ENCODE results near the gene FCHSD2. TPM values are rescaled to one million over a fixed set of nuclear protein-coding genes. Genes with fewer than 3 reads are reported as not detected.
"Not testable (repeated sequence)": the region's sequence is repeated elsewhere in the genome, so short reads cannot be mapped to it uniquely, and the experiment has no call there.

Gene FCHSD2
- total RNA-seq, 4 donors from 2014 or later: 6.7 to 14.7 (median 8.5) TPM

DNA sequence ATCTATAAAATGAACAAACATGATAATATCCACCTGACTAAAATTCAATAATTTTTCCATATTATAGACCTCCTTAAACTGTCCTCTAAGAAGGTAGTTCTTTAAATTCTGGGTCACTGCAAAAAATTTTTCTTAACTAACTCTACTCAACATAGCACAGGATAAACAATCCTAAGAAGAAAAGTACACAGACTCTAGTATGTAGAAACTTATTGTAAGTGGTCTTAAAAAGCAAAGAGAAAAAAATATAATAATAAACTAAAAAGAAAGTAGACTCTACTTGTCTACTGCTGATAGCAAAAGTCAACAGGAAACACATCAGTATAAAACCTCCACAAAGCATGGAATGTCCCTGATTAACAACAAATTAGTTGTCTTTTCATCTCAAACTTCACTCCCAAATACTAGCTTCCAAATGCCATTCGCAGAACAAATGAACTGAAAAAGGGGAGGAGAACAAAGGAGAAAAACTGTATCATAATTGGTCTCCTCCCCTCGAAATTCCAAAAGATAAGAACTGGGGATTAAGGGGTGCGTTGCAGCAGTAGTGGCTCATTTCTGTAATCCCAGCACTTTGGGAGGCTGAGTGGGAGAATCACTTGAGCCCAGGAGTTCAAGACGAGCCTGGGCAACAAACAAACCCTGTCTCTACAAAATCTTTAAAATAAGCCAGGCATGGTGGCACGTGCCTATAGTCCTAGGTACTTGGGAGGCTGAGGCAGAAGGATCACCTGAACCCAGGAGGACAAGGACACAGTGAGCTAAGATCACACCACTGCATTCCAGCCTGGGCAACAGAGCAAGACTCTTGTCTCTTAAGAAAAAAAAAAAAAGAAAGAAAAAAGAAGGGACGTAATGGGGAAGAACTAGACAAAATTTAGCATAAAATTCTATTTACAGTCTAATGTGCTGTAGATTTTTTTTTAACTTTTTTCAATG, 6.5 kb downstream of the FCHSD2 start:
- 84 to 85% methylated on average over 6 of the region's 6 CpGs for WGBS, 2 donors
- H3K4me3 ChIP-seq (ENCODE audit: low read depth, poor library complexity, severe bottlenecking): no peak overlapping the region
- intact Hi-C loops (cut with DNase I; ENCODE audit: low total_unique reads): no loop called here
- TF ChIP-seq, protein P1, sequence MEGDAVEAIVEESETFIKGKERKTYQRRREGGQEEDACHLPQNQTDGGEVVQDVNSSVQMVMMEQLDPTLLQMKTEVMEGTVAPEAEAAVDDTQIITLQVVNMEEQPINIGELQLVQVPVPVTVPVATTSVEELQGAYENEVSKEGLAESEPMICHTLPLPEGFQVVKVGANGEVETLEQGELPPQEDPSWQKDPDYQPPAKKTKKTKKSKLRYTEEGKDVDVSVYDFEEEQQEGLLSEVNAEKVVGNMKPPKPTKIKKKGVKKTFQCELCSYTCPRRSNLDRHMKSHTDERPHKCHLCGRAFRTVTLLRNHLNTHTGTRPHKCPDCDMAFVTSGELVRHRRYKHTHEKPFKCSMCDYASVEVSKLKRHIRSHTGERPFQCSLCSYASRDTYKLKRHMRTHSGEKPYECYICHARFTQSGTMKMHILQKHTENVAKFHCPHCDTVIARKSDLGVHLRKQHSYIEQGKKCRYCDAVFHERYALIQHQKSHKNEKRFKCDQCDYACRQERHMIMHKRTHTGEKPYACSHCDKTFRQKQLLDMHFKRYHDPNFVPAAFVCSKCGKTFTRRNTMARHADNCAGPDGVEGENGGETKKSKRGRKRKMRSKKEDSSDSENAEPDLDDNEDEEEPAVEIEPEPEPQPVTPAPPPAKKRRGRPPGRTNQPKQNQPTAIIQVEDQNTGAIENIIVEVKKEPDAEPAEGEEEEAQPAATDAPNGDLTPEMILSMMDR (IDR thresholded peaks at IDR 0.05): no peak
- no peak for TF ChIP-seq POLR2A (IDR thresholded peaks at IDR 0.05)
- peak in 1 of 2 donors; percentile 42 for DNase-seq (ENCODE audit: low spot score in 2 of 2)

DNA sequence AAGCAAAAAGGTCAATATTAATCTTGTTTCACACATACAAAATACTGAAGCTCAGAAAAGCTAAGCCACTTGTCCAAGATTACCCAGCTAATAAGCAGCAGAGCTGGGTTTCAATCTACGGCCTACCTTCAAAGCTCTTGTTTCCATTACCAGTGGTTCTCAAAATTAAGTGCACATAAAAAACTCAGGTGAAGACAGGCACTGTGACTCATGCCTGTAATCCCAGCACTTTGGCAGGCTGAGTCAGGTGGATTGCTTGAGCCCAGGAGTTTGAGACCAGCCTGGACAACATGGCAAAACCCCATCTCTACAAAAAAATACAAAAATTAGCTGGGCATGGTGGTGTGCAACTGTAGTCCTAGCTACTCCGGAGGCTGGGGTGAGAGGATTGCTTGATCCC, 9.8 kb downstream of the FCHSD2 start:
- intact Hi-C loops (cut with DNase I; ENCODE audit: low total_unique reads); H3K4me3 ChIP-seq (ENCODE audit: low read depth, poor library complexity, severe bottlenecking); DNase-seq (ENCODE audit: low spot score in 2 of 2): not testable (repeated sequence)
- WGBS, 2 donors: 88 to 93% methylated on average over 2 of the region's 2 CpGs

DNA sequence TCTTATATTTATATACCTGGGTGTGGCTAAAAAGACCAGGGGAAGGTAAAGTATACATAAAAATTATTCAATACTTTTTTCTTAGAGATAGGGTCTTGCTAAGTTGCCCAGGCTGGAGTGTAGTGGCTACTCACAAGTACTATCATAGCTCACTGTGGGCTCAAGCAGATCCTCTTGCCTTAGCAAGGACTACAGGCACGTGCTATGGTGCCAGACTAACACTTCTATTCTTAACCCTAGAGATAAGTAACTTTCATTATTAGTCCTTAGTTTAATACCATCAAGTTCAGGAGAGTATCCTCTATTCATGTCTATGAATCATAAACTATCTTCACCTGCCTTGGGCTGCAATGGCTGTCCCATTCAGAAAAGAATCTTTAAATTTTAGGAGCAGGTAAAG, 11.9 kb downstream of the FCHSD2 start:
- 94 to 100% methylated on average over 1 of the region's 1 CpG for WGBS, 2 donors
- no peak for TF ChIP-seq POLR2A (IDR thresholded peaks at IDR 0.05)
- TF ChIP-seq, protein P1 (IDR thresholded peaks at IDR 0.05): no peak
- intact Hi-C loops (cut with DNase I; ENCODE audit: low total_unique reads): no loop called here
- H3K4me3 ChIP-seq (ENCODE audit: low read depth, poor library complexity, severe bottlenecking): no peak overlapping the region
- DNase-seq (ENCODE audit: low spot score in 2 of 2): no peak

DNA sequence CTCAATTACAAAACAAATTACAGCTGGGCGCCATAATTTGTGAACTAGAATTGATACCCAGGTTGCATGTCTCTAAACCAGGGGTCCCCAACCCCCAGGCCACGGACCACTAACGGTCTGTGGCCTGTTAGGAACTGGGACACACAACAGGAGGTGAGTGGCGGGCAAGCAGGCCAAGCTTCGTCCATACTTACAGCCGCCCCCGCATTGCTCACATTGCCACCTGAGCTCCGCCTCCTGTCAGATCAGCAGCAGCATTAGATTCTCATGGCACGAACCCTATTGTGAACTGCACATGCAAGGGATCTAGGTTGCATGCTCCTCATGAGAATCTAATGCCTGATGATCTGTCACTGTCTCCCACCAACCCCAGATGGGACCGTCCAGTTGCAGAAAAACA, 12.9 kb downstream of the FCHSD2 start:
- 95 to 97% methylated on average over 10 of the region's 10 CpGs for WGBS, 2 donors
- TF ChIP-seq POLR2A (IDR thresholded peaks at IDR 0.05): no peak
- TF ChIP-seq, protein P1 (IDR thresholded peaks at IDR 0.05): no peak

DNA sequence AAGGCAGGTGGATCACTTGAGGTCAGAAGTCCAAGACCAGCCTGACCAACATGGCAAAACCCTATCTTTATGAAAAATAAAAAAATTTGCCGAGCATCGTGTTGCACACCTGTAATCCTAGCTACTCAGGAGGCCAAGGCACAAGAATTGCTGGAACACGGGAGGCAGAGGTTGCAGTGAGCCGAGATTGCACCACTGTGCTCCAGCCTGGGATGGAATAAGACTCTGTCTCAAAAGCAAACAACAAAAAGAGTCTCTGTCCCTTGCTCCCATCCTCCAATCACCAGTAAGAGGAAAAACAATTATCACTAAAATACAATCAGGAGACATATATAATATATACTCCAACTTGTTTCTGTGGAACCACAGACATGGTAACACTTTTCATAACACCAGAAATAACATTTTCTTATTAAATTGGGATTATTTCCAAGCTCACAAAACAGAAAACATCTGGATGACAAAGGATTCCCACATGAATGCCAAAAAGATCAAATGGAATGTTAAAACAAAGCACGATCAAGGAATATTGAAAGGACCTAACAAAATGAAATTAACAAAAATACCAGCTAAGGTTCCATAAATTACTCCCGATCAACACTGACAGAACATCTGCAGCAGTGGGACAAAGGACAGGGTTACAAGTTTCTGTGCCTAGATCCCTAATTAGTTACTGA, 15.2 kb downstream of the FCHSD2 start:
- intact Hi-C loops (cut with DNase I; ENCODE audit: low total_unique reads): no loop called here
- DNase-seq (ENCODE audit: low spot score in 2 of 2): no peak
- TF ChIP-seq, protein P1 (IDR thresholded peaks at IDR 0.05): no peak
- no peak for TF ChIP-seq POLR2A (IDR thresholded peaks at IDR 0.05)
- 69 to 74% methylated on average over 6 of the region's 6 CpGs for WGBS, 2 donors
- no peak overlapping the region for H3K4me3 ChIP-seq (ENCODE audit: low read depth, poor library complexity, severe bottlenecking)

More for the DNA sequence above, 12.9 kb downstream of the FCHSD2 start:
- intact Hi-C loops (cut with DNase I; ENCODE audit: low total_unique reads): no loop called here
- no peak overlapping the region for H3K4me3 ChIP-seq (ENCODE audit: low read depth, poor library complexity, severe bottlenecking)
- no peak for DNase-seq (ENCODE audit: low spot score in 2 of 2)

DNA sequence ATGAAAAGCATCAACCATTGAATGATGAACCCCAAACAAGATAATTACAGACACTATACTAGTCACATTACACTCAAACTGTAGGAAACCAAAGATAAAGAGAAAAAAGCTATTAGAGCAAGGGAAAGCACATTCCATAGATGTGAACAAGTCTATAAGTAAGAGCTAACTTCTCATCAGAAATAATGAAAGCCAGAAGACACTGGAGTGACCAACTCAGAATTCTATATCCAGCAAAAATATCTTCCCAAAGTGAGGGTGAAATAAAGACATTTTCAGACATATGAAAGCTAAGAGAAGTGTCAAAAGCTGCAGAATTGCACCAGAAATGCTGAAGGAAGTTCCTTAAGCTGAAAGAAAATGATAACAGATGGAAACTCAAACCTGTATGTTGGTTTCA, 17.3 kb downstream of the FCHSD2 start:
- TF ChIP-seq POLR2A (IDR thresholded peaks at IDR 0.05): no peak
- TF ChIP-seq, protein P1 (IDR thresholded peaks at IDR 0.05): no peak
- no peak overlapping the region for H3K4me3 ChIP-seq (ENCODE audit: low read depth, poor library complexity, severe bottlenecking)
- DNase-seq (ENCODE audit: low spot score in 2 of 2): no peak
- intact Hi-C loops (cut with DNase I; ENCODE audit: low total_unique reads): no loop called here

DNA sequence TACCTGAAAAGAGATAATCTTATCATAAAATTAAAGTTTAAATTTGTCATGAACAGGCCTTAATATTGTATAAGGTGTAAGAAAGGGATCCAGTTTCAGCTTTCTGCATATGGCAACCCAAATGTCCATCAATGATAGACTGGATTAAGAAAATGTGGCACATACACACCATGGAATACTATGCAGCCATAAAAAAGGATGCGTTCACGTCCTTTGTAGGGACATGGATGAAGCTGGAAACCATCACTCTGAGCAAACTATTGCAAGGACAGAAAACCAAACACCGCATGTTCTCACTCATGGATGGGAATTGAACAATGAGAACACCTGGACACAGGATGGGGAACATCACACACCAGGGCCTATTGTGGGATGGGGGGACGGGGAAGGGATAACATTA, 18.2 kb downstream of the FCHSD2 start:
- intact Hi-C loops (cut with DNase I; ENCODE audit: low total_unique reads); DNase-seq (ENCODE audit: low spot score in 2 of 2); H3K4me3 ChIP-seq (ENCODE audit: low read depth, poor library complexity, severe bottlenecking): not testable (repeated sequence)
- whole genome bisulfite sequencing, 2 donors: 97 to 98% methylated on average over 4 of the region's 4 CpGs

Data from lower leg skin (tissue), 4 donors.